HCT116 (cell line): ENCODE results near the gene ZBBX.

Source experiments
- CTCF ChIP-seq, 3 experiments: fragments of 200-600 bp in 1 of 3; sonication (generic) in 1 of 3; IDR thresholded peaks in 2 of 3; conservative IDR thresholded peaks in 1 of 3; 2 replicates each; pipeline ENCODE4 v1.5.1; 2012 to 2017; ENCODE audit warnings: low read depth in 2 of 3, low read length in 2 of 3, antibody characterized with exemption in 1 of 3, borderline replicate concordance in 1 of 3, control low read depth in 1 of 3, mild to moderate bottlenecking in 1 of 3, mixed read lengths in 1 of 3, mixed run types in 1 of 3, moderate library complexity in 1 of 3; ENCODE audit not compliant: insufficient read depth in 1 of 3
- POLR2A ChIP-seq: IDR thresholded peaks from 2 replicates; pipeline ENCODE4 v1.7.0; 2011; ENCODE audit warnings: borderline replicate concordance; ENCODE audit not compliant: insufficient read depth, insufficient read length; ENCODE audit errors: extremely low read depth
- POLR2AphosphoS5 ChIP-seq: IDR thresholded peaks from 2 replicates; pipeline ENCODE4 v1.6.1; 2011; ENCODE audit warnings: mild to moderate bottlenecking, low read depth, low read length, moderate library complexity
- ZNF274 ChIP-seq: fragments of 200-500 bp; sonication (Bioruptor generic); IDR thresholded peaks from 2 replicates; pipeline ENCODE4 v1.6.1; 2014; ENCODE audit warnings: mild to moderate bottlenecking, low read depth, low read length, inconsistent platforms

GRCh38 chr3:167361306-167361705 lies 18.8 kb downstream of the ZBBX start:
- no peak for TF ChIP-seq CTCF (IDR thresholded peaks at IDR 0.05 in 2 of 3, conservative IDR thresholded peaks at IDR 0.05 in 1 of 3; ENCODE audit: borderline replicate concordance in 1 of 3, insufficient read depth in 1 of 3, low read depth in 2 of 3, low read length in 2 of 3)
- TF ChIP-seq POLR2AphosphoS5 = no peak
- TF ChIP-seq POLR2A = no peak
- no peak for TF ChIP-seq ZNF274
